Activated naive CD4-positive, alpha-beta T cell treated with Interleukin-2 at 50 U/mL for 16 hours (primary cell): ENCODE measurements around the gene OSBPL5.

Experiments used
- DNase-seq: peaks from one replicate; pipeline ENCODE4 v3.0.0-alpha.2; 2020

OSBPL5 gene

DNA sequence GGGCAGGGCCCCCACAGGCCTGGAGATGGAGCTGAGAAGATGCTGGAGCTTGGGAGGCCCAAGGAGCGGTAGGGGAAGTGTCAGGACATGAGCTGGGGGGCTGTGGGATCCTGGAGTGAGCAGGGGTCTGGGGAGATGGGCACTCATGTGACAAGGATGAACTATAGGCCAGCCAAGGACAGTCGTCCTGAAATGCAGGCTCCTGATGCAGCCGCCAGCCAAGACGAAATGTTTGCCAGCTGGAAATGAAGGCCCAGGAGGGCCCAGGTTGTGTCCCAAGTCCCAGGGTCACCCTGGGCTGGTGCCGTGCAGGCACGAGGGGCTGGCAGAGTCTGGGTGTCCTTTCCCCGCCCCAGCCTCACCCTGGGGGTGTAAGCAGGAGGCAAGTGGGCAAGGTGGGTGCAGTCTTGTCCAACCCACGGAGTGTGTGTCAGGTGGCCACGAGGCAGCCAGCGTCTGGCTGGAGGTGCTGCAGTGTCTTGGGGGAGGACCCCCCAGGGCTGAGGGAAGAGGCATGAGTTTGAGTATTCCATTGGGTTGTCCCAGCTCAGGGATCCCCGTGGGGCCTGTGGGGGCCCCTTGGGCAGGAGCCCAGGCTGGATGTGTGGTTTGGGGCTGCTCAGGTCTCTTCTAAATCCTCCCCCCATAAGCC, 32.1 kb upstream of the OSBPL5 start:
- no peak for DNase-seq

DNA sequence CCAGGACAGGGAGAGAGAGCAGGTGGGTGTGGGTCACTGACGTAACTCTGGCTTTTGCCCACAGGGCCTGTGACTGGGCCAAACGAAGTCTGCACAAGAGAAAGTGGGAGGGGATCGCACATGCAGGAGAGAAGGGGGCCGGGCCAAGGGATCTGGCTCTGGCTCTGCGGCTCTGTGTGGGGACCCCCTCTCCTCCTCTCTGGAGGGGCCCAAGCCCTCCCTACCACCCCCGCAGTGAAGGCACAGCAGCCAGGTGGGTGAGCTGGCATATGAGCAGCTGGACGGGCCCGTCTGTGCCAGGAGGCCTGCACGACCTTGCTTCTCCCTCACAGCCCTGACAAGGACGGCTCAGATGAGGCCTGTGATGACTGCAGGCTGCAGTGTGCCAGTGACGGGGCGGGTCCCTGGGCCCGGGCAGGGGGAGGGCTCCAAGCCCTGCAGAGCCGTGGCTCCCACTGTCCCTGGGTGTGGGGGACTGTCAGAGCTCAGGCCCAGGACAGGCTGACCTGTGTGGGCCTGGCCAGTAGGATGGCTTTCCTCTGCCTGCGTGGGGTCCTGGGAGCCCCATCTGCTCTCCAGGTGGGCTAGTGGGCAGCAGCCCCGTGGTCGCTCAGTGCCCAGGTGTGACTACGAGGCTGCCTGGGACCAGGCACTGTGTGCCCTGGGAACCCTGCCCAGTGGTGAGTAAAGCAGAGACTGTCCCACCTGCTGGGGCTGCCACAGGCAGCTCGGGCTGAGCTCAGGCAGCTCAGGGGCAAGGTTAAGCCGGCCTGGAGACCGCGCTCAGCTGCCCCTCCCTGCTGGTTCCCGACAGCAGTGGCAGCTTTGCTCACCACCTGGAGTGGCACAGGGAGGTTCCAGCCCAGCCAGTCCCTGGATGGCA, 31.3 kb upstream of the OSBPL5 start:
- no peak for DNase-seq

- DNase-seq = no peak
Observed at GRCh38 chr11:3195251-3196160, 30.4 kb upstream of the OSBPL5 start.

GRCh38 chr11:3194016-3194816, 29.1 kb upstream of the OSBPL5 start:
- no peak for DNase-seq

DNA sequence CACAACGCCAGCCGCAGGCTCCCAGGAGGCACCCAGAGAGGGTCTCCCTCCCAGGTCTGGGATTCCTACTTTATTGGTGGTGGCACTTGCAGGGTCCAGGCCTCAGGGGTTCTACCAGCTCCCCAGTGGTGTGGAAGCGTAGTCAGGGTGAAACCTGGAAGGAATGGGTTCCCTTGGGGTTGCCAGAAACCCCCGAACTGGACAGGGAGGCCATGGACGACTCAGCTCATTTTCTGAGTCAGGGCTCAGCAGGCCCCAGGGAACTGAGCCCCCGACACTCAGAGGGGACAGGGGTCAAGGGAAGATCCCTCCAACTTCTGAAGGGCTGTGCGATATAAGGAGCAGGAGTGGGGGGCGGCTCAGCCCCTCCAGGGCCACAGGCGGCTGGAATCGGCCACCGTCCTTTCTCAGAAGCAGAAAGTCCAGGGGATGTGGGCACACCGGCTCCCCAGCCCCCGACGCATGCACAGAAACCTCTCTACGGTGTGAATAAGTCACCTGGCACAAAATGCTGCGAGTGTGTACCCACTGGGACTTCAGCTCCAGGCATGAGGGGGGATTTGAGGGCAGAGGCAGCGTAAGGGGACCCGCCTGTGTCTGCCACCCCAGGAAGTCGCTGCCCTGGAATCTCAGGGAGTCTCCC, 28.4 kb upstream of the OSBPL5 start:
- DNase-seq = no peak

DNA sequence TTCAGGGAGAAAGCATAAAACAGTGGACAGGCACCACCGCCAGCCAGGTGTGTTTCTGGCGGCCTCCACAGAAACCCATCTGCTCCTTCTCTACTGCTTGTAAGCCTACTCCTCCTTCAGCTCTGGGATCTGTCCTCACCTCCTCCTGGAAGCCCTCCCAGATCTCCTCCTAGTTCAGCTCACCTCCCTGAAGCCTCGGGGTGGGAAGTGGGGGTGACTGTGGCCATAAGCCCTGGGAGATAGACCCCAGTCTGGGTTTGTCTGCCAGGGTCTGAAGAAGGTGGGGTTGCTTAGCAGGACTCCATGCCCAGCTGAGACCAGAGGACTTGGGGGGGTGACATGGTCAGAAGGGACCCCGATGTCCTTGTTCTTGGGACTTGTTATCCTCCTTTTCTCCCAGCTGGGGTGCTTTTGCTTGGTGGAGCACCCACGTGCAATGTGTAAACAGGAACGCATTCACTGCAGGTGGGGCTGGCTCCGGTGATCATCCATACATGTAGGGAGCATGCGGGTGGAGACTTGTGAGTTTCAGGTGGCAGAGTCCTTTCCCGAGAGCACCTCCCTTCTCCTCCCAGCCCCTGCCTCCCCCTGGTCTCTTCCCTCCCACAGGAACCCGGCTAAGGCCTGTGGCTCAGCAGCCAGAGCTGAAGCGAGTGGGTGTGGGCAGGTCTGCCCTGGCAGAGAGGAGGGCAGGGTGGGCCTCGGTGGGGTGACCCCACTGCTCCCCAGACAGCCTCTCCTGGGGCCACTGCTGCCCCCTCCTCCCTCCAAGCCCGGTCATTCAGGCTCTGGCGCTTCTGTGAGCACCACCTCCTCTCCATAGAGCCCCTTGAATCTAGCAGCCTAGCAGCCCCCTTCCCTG, 27.6 kb upstream of the OSBPL5 start:
- DNase-seq = no peak

- no peak for DNase-seq
Observed at GRCh38 chr11:3191586-3192324, 26.6 kb upstream of the OSBPL5 start.

DNA sequence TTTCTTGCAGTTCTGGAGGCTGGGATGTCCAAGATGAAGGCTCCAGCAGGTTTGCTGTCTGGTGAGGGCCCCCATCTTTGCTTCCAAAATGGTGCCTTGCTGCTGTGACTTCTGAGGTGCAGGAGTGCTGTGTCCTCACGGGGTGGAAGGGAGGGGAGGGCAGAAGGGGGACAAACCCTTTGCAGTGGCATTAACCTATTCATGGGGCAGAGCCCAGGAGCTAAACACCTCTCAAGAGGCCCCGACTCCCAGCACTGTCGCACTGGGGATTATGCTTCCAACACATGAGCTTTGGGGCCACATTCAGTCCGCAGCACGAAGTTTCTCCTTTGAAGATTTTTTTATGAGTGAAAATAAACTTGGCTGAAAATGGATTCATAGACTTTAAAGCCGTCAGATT, 25.5 kb upstream of the OSBPL5 start:
- no peak for DNase-seq

DNA sequence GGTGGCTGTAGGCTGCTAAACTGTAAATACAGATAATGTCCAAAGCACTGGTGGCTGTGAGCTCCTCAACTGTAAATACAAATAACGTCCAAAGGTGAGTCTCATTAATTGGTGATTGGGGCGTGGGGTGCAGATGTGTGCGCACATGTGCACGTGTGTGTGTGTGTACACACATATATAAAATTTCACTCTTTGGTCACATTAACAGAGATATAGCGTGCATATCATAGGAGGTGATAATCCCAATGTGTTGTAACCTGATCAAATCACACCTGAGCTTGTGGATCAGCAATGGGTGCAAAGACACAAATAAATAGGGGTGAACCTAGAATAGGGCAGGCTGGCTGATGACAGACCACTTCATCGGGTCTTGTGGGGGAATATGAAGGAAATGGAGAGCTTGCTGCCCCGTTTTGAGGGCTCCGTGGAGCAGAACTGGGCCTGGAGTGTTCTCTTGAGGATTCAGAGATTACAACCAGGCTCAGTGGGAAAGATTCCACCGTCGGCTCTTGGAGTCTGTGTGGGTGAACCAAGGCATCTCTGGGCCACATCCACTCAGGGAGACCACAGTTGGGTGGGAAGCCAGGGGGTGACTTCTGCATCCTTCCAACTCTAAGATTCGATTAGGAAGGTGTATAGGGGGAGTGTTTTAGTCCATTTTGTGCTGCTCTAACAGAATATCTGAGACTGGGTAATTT, 24.9 kb upstream of the OSBPL5 start:
- DNase-seq = no peak

DNA sequence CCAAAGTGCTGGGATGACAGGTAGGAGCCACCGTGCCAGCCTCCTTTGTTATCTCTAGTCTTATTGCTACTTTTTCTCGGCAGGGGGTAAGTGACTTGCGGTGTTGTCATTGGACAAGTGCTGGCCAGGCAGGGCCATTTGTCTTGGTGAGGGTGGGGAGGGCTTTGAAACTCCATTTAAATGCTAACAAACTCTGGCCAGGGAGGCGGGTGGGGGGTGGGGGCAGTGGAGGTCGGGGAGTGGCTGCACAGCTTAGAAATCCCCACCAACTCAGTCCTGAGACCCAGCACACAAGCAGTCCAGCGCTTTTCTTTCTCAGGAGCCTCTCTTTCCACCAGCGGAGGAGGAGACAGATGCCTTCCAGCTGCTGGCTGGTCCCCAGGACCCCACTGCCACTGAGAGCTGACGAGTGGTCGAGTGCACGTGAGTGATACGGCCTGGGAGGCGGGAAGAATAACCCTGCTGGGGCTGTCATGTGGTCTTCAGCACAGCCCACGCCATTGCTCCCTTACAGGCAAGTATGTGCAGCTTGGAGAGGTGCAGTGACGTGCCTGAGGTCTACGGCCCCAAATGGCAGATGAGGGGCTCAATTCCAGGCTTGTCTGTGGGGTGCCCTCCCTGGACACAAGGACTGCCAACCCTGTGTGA, 24.2 kb upstream of the OSBPL5 start:
- DNase-seq = no peak

- no peak for DNase-seq
Observed at GRCh38 chr11:3188496-3189195, 23.5 kb upstream of the OSBPL5 start.

DNA sequence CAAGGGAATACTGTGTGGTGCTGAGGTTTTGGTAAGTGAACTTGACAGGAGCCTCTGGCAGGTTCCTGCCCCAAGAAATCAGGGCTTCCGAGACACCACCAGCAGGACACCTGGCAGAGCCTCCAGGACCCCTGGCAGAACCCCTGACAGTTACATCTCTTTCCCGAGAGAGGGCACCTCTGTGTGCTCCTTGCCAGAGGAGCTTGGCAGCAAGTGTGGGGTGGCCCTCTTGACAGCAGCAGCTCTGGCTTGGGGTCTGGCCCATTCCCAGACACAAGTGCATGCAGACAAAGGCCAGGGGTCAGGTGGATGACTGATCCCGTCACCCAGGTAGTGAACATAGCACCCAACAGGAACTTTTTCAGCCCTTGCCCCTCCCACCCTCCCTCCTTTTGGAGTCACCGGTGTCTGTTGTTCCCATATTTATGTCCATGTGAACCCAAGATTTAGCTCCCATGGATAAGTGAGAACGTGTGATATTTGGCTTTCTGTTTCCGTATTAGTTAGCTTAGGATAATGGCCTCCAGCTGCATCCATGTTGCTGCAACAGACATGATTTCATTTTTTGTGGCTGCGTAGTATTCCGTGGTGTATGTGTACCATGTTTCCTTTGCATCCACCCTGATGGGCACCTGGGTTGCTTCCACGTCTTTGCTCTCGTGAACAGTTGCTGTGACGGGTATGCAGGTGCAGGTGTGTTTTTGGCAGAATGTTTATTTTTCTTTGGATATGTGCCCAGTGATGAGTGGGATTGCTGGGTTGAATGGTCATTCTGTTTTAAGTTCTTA, 21.2 kb upstream of the OSBPL5 start:
- DNase-seq = no peak

- no peak for DNase-seq
Observed at GRCh38 chr11:3184732-3185347, 19.7 kb upstream of the OSBPL5 start.

DNA sequence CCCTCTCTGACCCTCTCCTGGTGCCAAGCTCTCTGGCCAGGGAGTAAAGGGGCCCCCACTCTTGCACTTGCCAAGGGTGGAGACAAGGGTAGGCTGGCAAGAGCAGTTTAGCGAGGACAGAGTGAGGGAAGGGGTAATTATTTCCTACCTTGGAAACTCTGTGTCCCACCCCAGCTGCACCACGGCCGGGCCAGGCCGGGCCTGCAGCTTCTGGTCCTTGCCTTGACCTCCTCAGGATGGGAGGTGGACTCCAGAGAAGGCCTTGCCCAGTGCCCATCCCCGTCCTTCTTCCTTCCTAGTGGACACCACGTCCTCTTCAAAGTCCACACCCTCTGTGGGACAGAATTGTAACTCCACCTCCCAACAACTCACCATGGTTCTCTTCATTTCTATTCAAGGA, 18.4 kb upstream of the OSBPL5 start:
- no peak for DNase-seq

- no peak for DNase-seq
Observed at GRCh38 chr11:3182462-3182852, 17.3 kb upstream of the OSBPL5 start.

DNA sequence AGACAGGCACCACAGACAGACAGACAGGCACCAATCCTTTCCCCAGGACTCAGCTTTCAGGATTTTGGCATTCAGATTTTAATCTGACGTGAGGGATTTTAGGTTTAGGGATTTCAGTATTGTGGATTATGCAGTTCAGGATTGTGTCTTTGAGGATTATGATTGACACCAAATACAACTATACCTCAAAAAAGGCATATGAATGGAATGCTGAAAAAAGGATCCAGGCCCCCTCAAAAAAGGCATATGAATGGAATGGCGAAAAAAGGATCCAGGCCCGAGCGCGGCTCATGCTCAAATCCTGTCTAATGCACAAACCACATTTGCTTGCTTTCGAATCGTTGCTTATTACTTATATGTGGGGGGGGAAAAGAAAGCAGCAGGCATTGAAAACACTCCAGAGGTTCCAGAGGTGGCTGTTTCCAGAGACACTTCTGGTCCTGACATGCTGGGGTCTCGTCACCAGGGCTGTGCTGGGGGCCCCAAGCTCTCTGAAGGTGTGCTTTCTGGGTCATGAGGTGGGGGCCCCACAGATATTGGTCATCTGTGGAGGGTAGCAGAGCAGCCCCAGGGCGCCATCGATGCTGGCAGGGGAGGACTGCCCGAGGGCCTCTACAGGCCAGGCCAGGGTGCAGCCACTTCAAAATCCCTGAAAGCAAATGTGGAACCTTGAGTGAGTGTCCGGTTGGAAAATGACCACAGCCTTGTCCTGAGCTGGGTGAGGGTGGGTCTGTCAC, 16.8 kb upstream of the OSBPL5 start:
- no peak for DNase-seq
